ENCODE results near the gene ROGDI. TPM values are rescaled to one million over a fixed set of nuclear protein-coding genes. Genes with fewer than 3 reads are reported as not detected.

ROGDI gene
- total RNA-seq (2014; rRNA removed; shearing (Covaris generic)), result 17.7 and 27.3 TPM in 2 replicates
- polyA plus RNA-seq (2016; fragmentation: Nextera tagmentation; extraction: Ambion mirVana), result 21.4 and 25.2 TPM in 2 replicates

- H3F3A ChIP-seq (ENCODE audit: insufficient read depth), result peaks cover 5% of the 10 kb centered on the region; the same call in 1 of the 2 replicates
- H3K4me2 ChIP-seq (ENCODE audit: unreplicated experiment), result peak within 1 kb of the TSS; percentile 85
- WGBS, 2 experiments (ENCODE audit: low coverage in 1 of 2, low lambda C conversion rate in 2 of 2, missing lambda C conversion rate in 2 of 2), result 1 to 2% methylated on average over 36 of the region's 70 CpGs
- DNase-seq, result peak; percentile 64
- in situ Hi-C loops (cut with MboI), result no loop called here
- H3K4me3 ChIP-seq, result peak within 1 kb of the TSS; percentile 83
- H3K27me3 ChIP-seq (replicated peaks; ENCODE audit: insufficient read depth), result no peaks in the 10 kb centered on the region
- no peaks in the 10 kb centered on the region for H3K9me2 ChIP-seq (ENCODE audit: insufficient read depth)
- H4K20me1 ChIP-seq (ENCODE audit: insufficient read depth), result no peaks in the 10 kb centered on the region
- peak within 1 kb of the TSS; percentile 61 for H3K27ac ChIP-seq
- H2AFZ ChIP-seq, result peak within 1 kb of the TSS; percentile 86
- H3K4me1 ChIP-seq (ENCODE audit: insufficient read depth), result no peaks in the 10 kb centered on the region; the same call in none of the 2 replicates
- no peaks in the 10 kb centered on the region for H3K36me3 ChIP-seq (ENCODE audit: low read depth)
- no peaks in the 10 kb centered on the region for H3K79me2 ChIP-seq (ENCODE audit: insufficient read depth)
- H3K9me3 ChIP-seq (ENCODE audit: low read depth), result no peaks in the 10 kb centered on the region
- peak within 1 kb of the TSS; percentile 78 for H3K9ac ChIP-seq
- no peak for TF ChIP-seq EZH2 (IDR thresholded peaks at IDR 0.05; ENCODE audit: insufficient read depth, poor library complexity, severe bottlenecking)
- TF ChIP-seq EZH2phosphoT487 (IDR thresholded peaks at IDR 0.05; ENCODE audit: insufficient read depth, low read depth), result no peak
Observed at GRCh38 chr16:4801962-4802658, at the start of gene ROGDI. Gene ROGDI (minus strand): TSS chr16:4802633. CDS start chr16:4802571, 62 bp downstream.

GRCh38 chr16:4850211-4850610, 47.8 kb upstream of the ROGDI start:
- in situ Hi-C loops (cut with MboI), result no loop called here
- Histone ChIP-seq H3K36me3 (ENCODE audit: low read depth) (no peaks in the 10 kb centered on the region; the same call in 1 of the 2 replicates), H4K20me1 (ENCODE audit: insufficient read depth) (peaks cover 9% of the 10 kb centered on the region; the same call in 1 of the 2 replicates), H3K79me2 (ENCODE audit: insufficient read depth) (peaks cover 95% of the 10 kb centered on the region), H3K27ac (peak overlapping the region; percentile 9; the same call in 1 of the 2 replicates), H3K9me2 (ENCODE audit: insufficient read depth) (no peaks in the 10 kb centered on the region), H3K4me2 (ENCODE audit: unreplicated experiment) (peak overlapping the region; percentile 92), H3K9me3 (ENCODE audit: low read depth) (no peaks in the 10 kb centered on the region), H3K9ac (peak overlapping the region; percentile 94), H3K4me3 (peak overlapping the region; percentile 82), H3K4me1 (ENCODE audit: insufficient read depth) (peaks cover 47% of the 10 kb centered on the region), H2AFZ (no peak overlapping the region), H3K27me3 (replicated peaks; ENCODE audit: insufficient read depth) (no peaks in the 10 kb centered on the region), H3F3A (ENCODE audit: insufficient read depth) (peaks cover 45% of the 10 kb centered on the region)
- peak; percentile 27 for DNase-seq
- WGBS, 2 experiments (ENCODE audit: low coverage in 1 of 2, low lambda C conversion rate in 2 of 2, missing lambda C conversion rate in 2 of 2), result 49 to 62% methylated on average over 3 of the region's 3 CpGs
- no peak for TF ChIP-seq EZH2phosphoT487 (IDR thresholded peaks at IDR 0.05; ENCODE audit: insufficient read depth, low read depth)
- TF ChIP-seq EZH2 (IDR thresholded peaks at IDR 0.05; ENCODE audit: insufficient read depth, poor library complexity, severe bottlenecking), result no peak

GRCh38 chr16:4847774-4848587, 45.5 kb upstream of the ROGDI start:
- peak overlapping the region; percentile 82 for H3K4me3 ChIP-seq
- DNase-seq, result peak; percentile 80
- in situ Hi-C loops (cut with MboI), result no loop called here

More at GRCh38 chr16:4847774-4848587, 45.5 kb upstream of the ROGDI start:
- no peaks in the 10 kb centered on the region for H3K9me3 ChIP-seq (ENCODE audit: low read depth)
- H3K4me2 ChIP-seq (ENCODE audit: unreplicated experiment), result peak overlapping the region; percentile 92
- H2AFZ ChIP-seq, result peak overlapping the region; percentile 67
- H3K9ac ChIP-seq, result peak overlapping the region; percentile 94
- H3K27ac ChIP-seq, result peak overlapping the region; percentile 91
- no peaks in the 10 kb centered on the region for H3K9me2 ChIP-seq (ENCODE audit: insufficient read depth)
- peaks cover 50% of the 10 kb centered on the region for H3K4me1 ChIP-seq (ENCODE audit: insufficient read depth)
- WGBS, 2 experiments (ENCODE audit: low coverage in 1 of 2, low lambda C conversion rate in 2 of 2, missing lambda C conversion rate in 2 of 2), result 0 to 1% methylated on average over 45 to 65 of the region's 83 CpGs
- H3K79me2 ChIP-seq (ENCODE audit: insufficient read depth), result peaks cover 95% of the 10 kb centered on the region
- H3K27me3 ChIP-seq (replicated peaks; ENCODE audit: insufficient read depth), result no peaks in the 10 kb centered on the region
- peaks cover 18% of the 10 kb centered on the region for H3K36me3 ChIP-seq (ENCODE audit: low read depth)
- peaks cover 41% of the 10 kb centered on the region for H3F3A ChIP-seq (ENCODE audit: insufficient read depth)
- TF ChIP-seq EZH2phosphoT487 (IDR thresholded peaks at IDR 0.05; ENCODE audit: insufficient read depth, low read depth), result no peak
- TF ChIP-seq EZH2 (IDR thresholded peaks at IDR 0.05; ENCODE audit: insufficient read depth, poor library complexity, severe bottlenecking), result no peak
- peaks cover 9% of the 10 kb centered on the region; the same call in 1 of the 2 replicates for H4K20me1 ChIP-seq (ENCODE audit: insufficient read depth)
